A549 treated with AZD9567 at 1 μM for 4 hours (cell line): ENCODE data around the gene ZNF492. TPM values are rescaled to one million over a fixed set of nuclear protein-coding genes. Genes with fewer than 3 reads are reported as not detected.

Source experiments
- total RNA-seq: library from RNA; stranded (reverse); fragments of 200-300 nt; extraction: Qiagen RNA extraction; gene quantifications from 5 replicates; pipeline ENCODE4 v1.2.3, GENCODE V29; 2022; ENCODE audit not compliant: insufficient read depth

Gene ZNF492
- not detected in 5 replicates for total RNA-seq

DNA sequence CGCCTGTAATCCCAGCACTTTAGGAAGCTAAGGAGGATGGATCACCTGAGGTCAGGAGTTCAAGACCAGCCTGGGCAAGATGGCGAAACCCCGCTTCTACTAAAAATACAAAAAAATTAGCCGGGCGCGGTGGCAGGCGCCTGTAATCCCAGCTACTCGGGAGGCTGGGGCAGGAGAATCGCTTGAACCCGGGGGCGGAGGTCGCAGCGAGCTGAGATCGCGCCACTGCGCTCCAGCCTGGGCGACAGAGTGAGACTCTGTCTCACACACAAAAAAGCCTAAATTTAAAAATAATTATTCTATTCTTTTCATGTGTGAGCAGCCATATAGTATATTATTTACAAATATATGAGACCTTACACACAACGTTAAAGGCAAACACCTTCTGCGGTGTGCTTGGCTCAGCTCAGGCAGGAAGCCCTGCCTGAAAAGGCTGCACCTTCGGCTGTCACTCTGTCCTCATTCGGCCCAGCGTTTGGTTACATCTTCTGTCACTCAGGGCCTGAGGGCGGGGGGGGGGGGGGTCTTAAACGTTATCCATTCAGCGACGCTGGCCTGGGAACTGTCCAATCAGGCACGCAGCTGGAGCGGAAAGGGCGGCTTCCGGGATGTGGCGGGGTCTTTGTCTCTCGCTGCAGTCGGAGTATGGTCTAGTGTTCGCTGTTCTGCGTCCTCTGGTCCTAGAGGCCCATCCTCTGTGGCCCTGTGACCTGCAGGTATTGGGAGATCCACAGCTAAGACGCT, at the start of gene ZNF492:
Gene ZNF492, plus strand, starts transcription at position 619 of the 744 bp plus-strand sequence. CDS start 19,076 bp downstream, outside the sequence.

Other genes starting within 250 kb of the ZNF492 start
- not detected in 5 replicates for gene ZNF98, start 212.0 kb upstream of the ZNF492 start, total RNA-seq
- not detected in 5 replicates for gene ZNF99, start 149.8 kb downstream of the ZNF492 start, total RNA-seq
- gene ZNF723, start 198.0 kb downstream of the ZNF492 start, total RNA-seq, result not detected in 5 replicates